SK-N-SH (cell line): ENCODE data around the gene SMYD3.

Experiments used
- CHD2 ChIP-seq: fragments of 150-350 bp; IDR thresholded peaks from 2 replicates; pipeline ENCODE4 v1.6.1; 2018; ENCODE audit warnings: low read length; ENCODE audit not compliant: partially characterized antibody
- EP300 ChIP-seq, 2 experiments: IDR thresholded peaks; 2 replicates each; pipeline versions ENCODE4 v1.4.0 to v1.6.1; 2012; ENCODE audit warnings: borderline replicate concordance in 1 of 2, low read depth in 1 of 2, low read length in 1 of 2
- MXI1 ChIP-seq: IDR thresholded peaks from 2 replicates; pipeline ENCODE4 v1.6.1; 2012; ENCODE audit warnings: mild to moderate bottlenecking, low read depth, low read length, improper control_type of control experiment
- NRF1 ChIP-seq: IDR thresholded peaks from 2 replicates; pipeline ENCODE4 v1.6.1; 2012; ENCODE audit warnings: low read depth, mild to moderate bottlenecking, low read length
- POLR2AphosphoS5 ChIP-seq: IDR thresholded peaks from 2 replicates; pipeline ENCODE4 v1.6.1; 2012; ENCODE audit warnings: low read depth, low read length
- RAD21 ChIP-seq: IDR thresholded peaks from 2 replicates; pipeline ENCODE4 v1.6.1; 2012; ENCODE audit warnings: mild to moderate bottlenecking, low read length
- RCOR1 ChIP-seq: fragments of 150-350 bp; IDR thresholded peaks from 2 replicates; pipeline ENCODE4 v1.6.1; 2017; ENCODE audit warnings: antibody characterized with exemption, low read length
- RFX5 ChIP-seq: IDR thresholded peaks from 2 replicates; pipeline ENCODE4 v1.6.1; 2012; ENCODE audit warnings: mild to moderate bottlenecking, improper control_type of control experiment, low read length
- SIN3A ChIP-seq: IDR thresholded peaks from 2 replicates; pipeline ENCODE4 v1.6.1; 2012; ENCODE audit warnings: low read depth, mild to moderate bottlenecking, low read length, moderate library complexity, borderline replicate concordance
- TAF1 ChIP-seq: IDR thresholded peaks from 2 replicates; pipeline ENCODE4 v1.6.1; 2012; ENCODE audit warnings: low read depth, mild to moderate bottlenecking, low read length, moderate library complexity, borderline replicate concordance
- TF ChIP-seq, protein P1 (sequence below): fragments of 200-600 bp; sonication (generic); IDR thresholded peaks from 2 replicates; pipeline ENCODE4 v1.6.1; 2017; ENCODE audit warnings: antibody characterized with exemption, mild to moderate bottlenecking, moderate library complexity
- TF ChIP-seq, protein P2 (sequence below): IDR thresholded peaks from 2 replicates; pipeline ENCODE4 v1.4.0; 2012; ENCODE audit warnings: low read depth

DNA sequence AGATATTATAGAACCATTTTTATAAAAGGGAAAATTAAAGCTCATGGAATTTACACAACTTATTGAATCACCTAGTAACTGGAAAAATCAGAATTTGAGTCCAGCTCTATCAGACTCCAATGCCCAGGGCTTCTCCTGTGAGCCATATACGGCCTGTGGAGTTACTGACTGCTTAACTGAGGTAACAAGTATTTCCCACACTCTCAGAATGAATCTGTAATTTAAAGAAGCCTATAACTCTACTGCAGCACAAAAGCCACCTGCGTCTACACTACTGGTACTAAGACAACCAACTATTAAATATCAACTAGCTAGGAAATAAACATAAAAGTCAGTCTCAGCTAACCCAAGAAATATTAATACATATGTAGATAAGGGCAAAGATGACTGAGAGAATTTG lies 29.4 kb downstream of the SMYD3 start:
- TF ChIP-seq, protein P1, sequence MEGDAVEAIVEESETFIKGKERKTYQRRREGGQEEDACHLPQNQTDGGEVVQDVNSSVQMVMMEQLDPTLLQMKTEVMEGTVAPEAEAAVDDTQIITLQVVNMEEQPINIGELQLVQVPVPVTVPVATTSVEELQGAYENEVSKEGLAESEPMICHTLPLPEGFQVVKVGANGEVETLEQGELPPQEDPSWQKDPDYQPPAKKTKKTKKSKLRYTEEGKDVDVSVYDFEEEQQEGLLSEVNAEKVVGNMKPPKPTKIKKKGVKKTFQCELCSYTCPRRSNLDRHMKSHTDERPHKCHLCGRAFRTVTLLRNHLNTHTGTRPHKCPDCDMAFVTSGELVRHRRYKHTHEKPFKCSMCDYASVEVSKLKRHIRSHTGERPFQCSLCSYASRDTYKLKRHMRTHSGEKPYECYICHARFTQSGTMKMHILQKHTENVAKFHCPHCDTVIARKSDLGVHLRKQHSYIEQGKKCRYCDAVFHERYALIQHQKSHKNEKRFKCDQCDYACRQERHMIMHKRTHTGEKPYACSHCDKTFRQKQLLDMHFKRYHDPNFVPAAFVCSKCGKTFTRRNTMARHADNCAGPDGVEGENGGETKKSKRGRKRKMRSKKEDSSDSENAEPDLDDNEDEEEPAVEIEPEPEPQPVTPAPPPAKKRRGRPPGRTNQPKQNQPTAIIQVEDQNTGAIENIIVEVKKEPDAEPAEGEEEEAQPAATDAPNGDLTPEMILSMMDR = no peak
- TF ChIP-seq EP300 (IDR thresholded peaks at IDR 0.05; ENCODE audit: borderline replicate concordance in 1 of 2, low read depth in 1 of 2, low read length in 1 of 2) (no peak), RCOR1 (no peak), CHD2 (no peak), SIN3A (no peak), POLR2AphosphoS5 (no peak), MXI1 (no peak), NRF1 (no peak), RFX5 (no peak), RAD21 (no peak), TAF1 (no peak)
- TF ChIP-seq, protein P2, sequence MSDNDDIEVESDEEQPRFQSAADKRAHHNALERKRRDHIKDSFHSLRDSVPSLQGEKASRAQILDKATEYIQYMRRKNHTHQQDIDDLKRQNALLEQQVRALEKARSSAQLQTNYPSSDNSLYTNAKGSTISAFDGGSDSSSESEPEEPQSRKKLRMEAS = no peak
